KOPT-K1 (cell line): ENCODE data around the gene EDEM2.
"Not testable (repeated sequence)": the region's sequence is repeated elsewhere in the genome, so short reads cannot be mapped to it uniquely, and the experiment has no call there.

Experiments
- H3K27ac ChIP-seq: fragments of 200-600 bp; sonication (generic); 2 replicates; pipeline ENCODE4 v1.5.1; 2016; ENCODE audit warnings: antibody characterized with exemption, mild to moderate bottlenecking, low read depth, low read length; ENCODE audit not compliant: poor library complexity, severe bottlenecking
- H3K36me3 ChIP-seq: fragments of 200-600 bp; sonication (generic); 2 replicates; pipeline ENCODE4 v1.5.1; 2017; ENCODE audit warnings: antibody characterized with exemption, mild to moderate bottlenecking, low read length, moderate library complexity; ENCODE audit not compliant: insufficient read depth
- H3K9me3 ChIP-seq: fragments of 200-600 bp; sonication (generic); 2 replicates; pipeline ENCODE4 v1.5.1; 2017; ENCODE audit warnings: antibody characterized with exemption, low read length, mild to moderate bottlenecking; ENCODE audit not compliant: insufficient read depth, poor library complexity, severe bottlenecking

Gene EDEM2

GRCh38 chr20:35174458-35175216 lies 27.5 kb upstream of the EDEM2 start:
- Histone ChIP-seq H3K9me3 (no peaks in the 10 kb centered on the region), H3K27ac (no peak overlapping the region), H3K36me3 (no peaks in the 10 kb centered on the region)

GRCh38 chr20:35173576-35174192 lies 26.5 kb upstream of the EDEM2 start:
- H3K27ac ChIP-seq = no peak overlapping the region
- no peaks in the 10 kb centered on the region for H3K9me3 ChIP-seq
- H3K36me3 ChIP-seq = no peaks in the 10 kb centered on the region

DNA sequence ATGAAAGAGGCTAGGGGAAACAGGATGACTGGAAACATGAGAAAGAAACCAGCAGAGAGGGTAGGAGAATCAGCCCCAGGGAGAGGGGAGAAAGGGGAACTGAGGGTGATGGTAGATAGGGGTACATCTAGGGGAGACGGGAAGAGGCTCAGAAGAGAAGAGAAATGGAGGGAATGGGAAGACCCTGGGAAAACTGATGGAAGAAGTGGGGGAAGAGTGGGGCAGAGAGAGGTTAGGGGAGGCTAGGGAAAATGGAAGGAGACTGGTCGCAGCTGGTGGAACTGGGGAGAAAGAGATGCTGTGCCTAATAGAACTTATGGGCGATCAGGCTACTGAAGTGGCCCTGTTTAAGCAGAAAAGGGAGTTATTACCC lies 25.3 kb upstream of the EDEM2 start:
- Histone ChIP-seq H3K27ac (no peak overlapping the region), H3K36me3 (no peaks in the 10 kb centered on the region), H3K9me3 (no peaks in the 10 kb centered on the region)

DNA sequence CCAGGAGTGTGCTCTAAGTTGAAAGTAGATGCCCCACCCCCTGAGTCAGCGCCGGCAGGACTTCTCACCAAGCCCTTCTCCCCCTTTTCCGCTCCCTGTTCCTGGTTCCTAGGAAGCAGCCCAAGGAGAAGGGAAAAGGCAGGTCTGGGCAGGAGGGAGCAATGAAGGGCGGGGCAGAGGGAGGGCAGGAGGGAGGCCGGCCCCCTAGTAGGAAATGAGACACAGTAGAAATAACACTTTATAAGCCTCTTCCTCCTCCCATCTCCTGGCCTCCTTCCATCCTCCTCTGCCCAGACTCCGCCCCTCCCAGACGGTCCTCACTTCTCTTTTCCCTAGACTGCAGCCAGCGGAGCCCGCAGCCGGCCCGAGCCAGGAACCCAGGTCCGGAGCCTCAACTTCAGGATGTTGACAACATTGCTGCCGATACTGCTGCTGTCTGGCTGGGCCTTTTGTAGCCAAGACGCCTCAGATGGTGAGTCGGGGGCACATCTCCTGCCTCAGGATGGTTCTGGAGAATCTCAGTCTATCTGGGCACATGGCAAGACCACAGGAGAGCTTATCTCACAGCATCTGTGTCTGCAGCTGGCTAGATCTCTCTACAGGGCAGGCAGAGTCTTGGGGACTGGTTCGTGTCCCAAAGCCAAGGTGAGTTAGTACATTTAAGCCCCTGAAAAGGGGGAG lies 24.8 kb upstream of the EDEM2 start, which contains the start of gene PROCR:
PROCR (plus strand) TSS at position 320 of the 681 bp plus-strand sequence; CDS start at position 403, 83 bp downstream.
- no peaks in the 10 kb centered on the region for H3K9me3 ChIP-seq
- no peaks in the 10 kb centered on the region for H3K36me3 ChIP-seq
- H3K27ac ChIP-seq = no peak within 1 kb of the TSS

- Histone ChIP-seq H3K9me3 (no peaks in the 10 kb centered on the region), H3K36me3 (no peaks in the 10 kb centered on the region), H3K27ac (no peak overlapping the region)
Observed at GRCh38 chr20:35171438-35171752, 24.3 kb upstream of the EDEM2 start.

DNA sequence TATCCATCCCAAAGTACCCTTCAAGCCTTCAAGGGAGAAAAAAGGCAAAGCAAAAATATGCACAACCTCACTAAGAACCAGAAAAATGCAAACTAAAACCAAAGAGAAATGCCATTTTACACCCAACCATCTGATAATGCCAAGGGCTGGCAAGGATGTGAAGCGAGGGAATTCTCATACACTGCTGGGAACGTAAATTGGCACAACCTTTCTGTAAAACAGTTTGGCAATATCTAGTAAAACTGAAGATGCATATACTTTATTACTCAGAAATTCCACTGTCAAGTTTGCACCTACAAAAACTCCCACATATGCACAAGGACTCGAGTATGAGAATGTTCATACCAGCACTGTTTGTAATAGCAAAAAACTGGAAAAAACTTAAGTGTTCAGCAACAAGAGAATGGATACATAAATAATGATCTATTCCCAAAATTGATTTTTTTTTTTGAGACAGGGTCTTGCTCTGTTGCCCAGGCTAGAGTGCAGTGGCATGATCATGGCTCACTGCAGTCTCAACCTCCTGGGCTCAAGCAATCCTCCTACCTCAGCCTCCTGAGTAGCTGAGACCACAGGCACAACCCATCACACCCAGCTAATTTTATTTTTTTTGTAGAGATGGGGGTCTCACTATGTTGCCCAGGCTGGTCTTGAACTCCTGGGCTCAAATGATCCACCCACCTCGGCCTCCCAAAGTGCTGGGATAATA lies 21.7 kb upstream of the EDEM2 start:
- not testable (repeated sequence) for H3K9me3 ChIP-seq, H3K36me3 ChIP-seq, H3K27ac ChIP-seq

GRCh38 chr20:35167787-35168186 lies 20.7 kb upstream of the EDEM2 start:
- H3K9me3 ChIP-seq = no peaks in the 10 kb centered on the region
- no peaks in the 10 kb centered on the region for H3K36me3 ChIP-seq
- no peak overlapping the region for H3K27ac ChIP-seq

GRCh38 chr20:35166242-35166830 lies 19.2 kb upstream of the EDEM2 start:
- Histone ChIP-seq H3K9me3 (no peaks in the 10 kb centered on the region), H3K27ac (no peak overlapping the region), H3K36me3 (no peaks in the 10 kb centered on the region)

GRCh38 chr20:35165221-35166185 lies 18.4 kb upstream of the EDEM2 start:
- no peak overlapping the region for H3K27ac ChIP-seq

DNA sequence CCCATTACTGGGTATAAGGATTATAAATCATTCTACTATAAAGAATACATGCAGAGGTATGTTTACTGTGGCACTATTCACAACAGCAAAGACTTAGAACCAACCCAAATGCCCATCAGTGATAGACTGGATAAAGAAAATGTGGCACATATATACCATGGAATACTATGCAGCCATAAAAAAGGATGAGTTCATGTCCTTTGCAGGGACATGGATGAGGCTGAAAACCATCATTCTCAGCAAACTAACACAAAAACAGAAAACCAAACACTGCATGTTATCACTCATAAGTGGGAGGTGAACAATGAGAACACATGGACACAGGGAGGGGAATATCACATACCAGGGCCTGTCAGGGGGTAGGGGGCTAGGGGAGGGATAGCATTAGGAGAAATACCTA lies 17.4 kb upstream of the EDEM2 start:
- H3K36me3 ChIP-seq, H3K9me3 ChIP-seq, H3K27ac ChIP-seq: not testable (repeated sequence)

More at GRCh38 chr20:35165221-35166185, 18.4 kb upstream of the EDEM2 start:
- no peaks in the 10 kb centered on the region for H3K36me3 ChIP-seq
- H3K9me3 ChIP-seq = no peaks in the 10 kb centered on the region

- not testable (repeated sequence) for H3K9me3 ChIP-seq, H3K27ac ChIP-seq, H3K36me3 ChIP-seq
Observed at GRCh38 chr20:35160341-35160740, 13.2 kb upstream of the EDEM2 start.

GRCh38 chr20:35156978-35157377 lies 9.8 kb upstream of the EDEM2 start:
- Histone ChIP-seq H3K27ac (no peak overlapping the region), H3K36me3 (no peaks in the 10 kb centered on the region), H3K9me3 (no peaks in the 10 kb centered on the region)

DNA sequence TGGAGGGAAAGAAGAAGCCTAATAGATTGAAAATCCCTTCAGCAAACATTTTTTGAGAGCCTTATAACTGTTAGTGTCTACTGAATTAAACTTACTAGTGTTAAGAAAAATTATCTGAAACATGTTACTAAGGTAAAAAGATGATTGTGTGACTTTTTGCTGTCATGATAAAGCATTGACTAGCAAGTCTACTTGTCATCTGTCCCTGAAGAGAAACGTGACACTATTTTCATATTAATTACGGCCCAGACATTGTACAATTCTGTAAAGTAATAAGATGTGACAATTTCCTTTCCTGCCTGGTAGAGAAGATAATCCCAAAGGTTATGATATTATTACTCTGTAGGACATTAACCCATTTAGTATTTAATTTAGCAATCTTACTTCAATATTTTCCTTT lies 8.8 kb upstream of the EDEM2 start:
- no peaks in the 10 kb centered on the region for H3K9me3 ChIP-seq
- no peak overlapping the region for H3K27ac ChIP-seq
- no peaks in the 10 kb centered on the region for H3K36me3 ChIP-seq

- Histone ChIP-seq H3K27ac (no peak overlapping the region), H3K9me3 (no peaks in the 10 kb centered on the region)
Observed at GRCh38 chr20:35151736-35152135, 4.6 kb upstream of the EDEM2 start.

More at GRCh38 chr20:35151736-35152135, 4.6 kb upstream of the EDEM2 start:
- H3K36me3 ChIP-seq = no peaks in the 10 kb centered on the region
